Activated naive CD8-positive, alpha-beta T cell treated with anti-CD3 and anti-CD28 coated beads, Interleukin-2, amount 50 U/mL, for 24 hours (primary cell): ENCODE measurements around the gene HNRNPA0.
"Not testable (repeated sequence)": the region's sequence is repeated elsewhere in the genome, so short reads cannot be mapped to it uniquely, and the experiment has no call there.

Source experiments
- ATAC-seq: fragments of 150-1000 bp; cut with Tn5 transposase; one replicate; pipeline ENCODE4 v1.10.0; 2021
- DNase-seq: peaks from one replicate; pipeline ENCODE4 v3.0.0; 2021
- H3K27ac Mint-ChIP-seq: one replicate; pipeline ENCODE4 v1.8.0; 2021; ENCODE audit warnings: mild to moderate bottlenecking, mixed read lengths
- H3K27me3 Mint-ChIP-seq: one replicate; pipeline ENCODE4 v1.8.0; 2021; ENCODE audit warnings: mixed read lengths
- H3K36me3 Mint-ChIP-seq: one replicate; pipeline ENCODE4 v1.8.0; 2021; ENCODE audit warnings: low read depth, mixed read lengths
- H3K4me1 Mint-ChIP-seq: one replicate; pipeline ENCODE4 v1.8.0; 2021; ENCODE audit warnings: mixed read lengths
- H3K4me3 Mint-ChIP-seq: one replicate; pipeline ENCODE4 v1.8.0; 2021; ENCODE audit warnings: mild to moderate bottlenecking, moderate library complexity, mixed read lengths
- H3K9me3 Mint-ChIP-seq: one replicate; pipeline ENCODE4 v1.8.0; 2021; ENCODE audit warnings: mixed read lengths

HNRNPA0 gene

DNA sequence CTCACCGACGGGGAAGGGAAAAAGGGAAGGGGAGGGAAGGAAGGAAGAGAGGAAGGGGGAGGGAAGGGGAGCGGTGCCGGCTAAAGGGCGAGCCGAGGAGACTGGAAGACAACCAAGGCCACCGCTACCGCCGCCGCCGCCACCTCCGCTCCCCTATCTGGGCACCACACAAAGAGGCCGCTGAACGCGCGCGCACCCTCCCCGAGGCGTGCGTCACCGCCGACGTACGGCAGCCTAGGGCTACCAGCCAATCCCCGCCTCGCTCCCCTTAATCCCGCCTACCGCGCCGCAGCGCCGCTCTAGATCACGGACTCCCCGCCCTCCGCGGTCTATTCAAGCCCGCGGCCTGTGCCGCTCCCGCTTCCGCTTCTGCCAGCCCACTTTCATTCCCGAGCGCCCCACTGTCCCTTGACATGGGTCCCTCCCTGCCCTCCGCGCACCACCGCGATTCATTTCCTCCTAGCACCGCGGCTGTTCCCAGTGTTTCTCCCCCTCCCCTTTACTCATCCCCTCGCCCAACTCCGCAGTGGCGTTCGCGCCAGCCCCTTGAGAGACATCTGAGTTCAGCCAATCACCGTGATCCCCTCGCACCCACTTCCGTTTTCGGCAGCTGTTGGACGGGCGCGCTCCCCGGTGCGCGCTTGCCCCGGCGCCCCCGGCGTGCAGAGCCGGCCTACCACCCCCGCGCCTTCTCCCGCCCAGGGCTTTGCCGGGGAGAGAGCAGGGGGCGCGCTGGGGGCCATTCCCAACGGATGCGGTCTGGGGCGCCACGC lies at the start of gene HNRNPA0:
Gene HNRNPA0, minus strand, starts transcription at position 176 of the 773 bp plus-strand sequence. CDS start 297 bp downstream, outside the sequence.
- Mint-ChIP-seq H3K27me3 (no peaks in the 10 kb centered on the region), H3K4me3 (peak within 1 kb of the TSS; percentile 89), H3K27ac (peak within 1 kb of the TSS; percentile 99), H3K36me3 (peaks cover 37% of the 10 kb centered on the region), H3K9me3 (no peaks in the 10 kb centered on the region), H3K4me1 (peaks cover 33% of the 10 kb centered on the region)
- DNase-seq (peak; percentile 97), ATAC-seq (peak; percentile 91)

DNA sequence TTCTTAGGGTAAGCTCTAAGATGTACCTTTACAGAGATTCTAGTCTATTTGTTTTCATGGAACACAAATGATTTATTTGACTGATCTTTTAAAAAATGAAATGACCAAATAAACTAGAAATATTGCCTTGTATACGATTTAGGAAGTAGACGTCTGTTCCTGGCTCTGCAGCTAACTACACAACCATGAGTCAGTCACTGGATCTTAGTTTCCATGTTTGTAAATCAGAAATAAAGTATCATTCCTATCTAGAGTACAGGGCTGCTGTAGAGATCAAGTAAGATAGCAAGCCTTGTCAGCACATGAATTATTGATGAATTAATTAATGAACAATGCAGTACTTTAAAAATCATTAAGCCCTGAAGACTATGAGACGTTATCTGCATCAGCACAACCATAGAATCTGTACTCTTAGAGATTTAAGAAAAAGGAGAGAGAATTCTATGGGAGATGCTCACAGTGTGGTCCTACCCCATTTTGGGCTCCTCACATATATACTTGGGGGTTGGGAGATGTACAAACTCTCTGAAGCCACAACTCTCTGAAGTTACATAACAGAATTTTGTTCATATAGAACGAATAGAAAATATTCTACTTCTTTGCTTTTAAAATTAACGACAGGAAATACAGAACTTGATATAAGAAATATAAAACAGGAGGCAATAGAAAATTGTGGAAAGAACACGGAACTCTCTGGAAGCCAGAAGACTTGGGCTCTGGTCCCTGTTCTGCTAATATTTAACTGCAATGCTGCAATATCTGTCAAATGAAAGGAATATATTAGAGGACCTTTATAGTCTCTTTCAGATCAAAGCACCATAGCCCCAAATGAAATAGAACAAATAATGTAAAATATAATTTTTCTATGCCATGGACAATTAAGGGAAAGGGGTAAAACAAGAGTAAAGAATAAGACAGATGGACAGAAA lies 48.4 kb upstream of the HNRNPA0 start:
- Mint-ChIP-seq H3K27ac (no peak overlapping the region), H3K4me3 (no peak overlapping the region), H3K27me3 (no peaks in the 10 kb centered on the region), H3K36me3 (no peaks in the 10 kb centered on the region), H3K9me3 (no peaks in the 10 kb centered on the region), H3K4me1 (no peaks in the 10 kb centered on the region)
- no peak for DNase-seq
- ATAC-seq = no peak

DNA sequence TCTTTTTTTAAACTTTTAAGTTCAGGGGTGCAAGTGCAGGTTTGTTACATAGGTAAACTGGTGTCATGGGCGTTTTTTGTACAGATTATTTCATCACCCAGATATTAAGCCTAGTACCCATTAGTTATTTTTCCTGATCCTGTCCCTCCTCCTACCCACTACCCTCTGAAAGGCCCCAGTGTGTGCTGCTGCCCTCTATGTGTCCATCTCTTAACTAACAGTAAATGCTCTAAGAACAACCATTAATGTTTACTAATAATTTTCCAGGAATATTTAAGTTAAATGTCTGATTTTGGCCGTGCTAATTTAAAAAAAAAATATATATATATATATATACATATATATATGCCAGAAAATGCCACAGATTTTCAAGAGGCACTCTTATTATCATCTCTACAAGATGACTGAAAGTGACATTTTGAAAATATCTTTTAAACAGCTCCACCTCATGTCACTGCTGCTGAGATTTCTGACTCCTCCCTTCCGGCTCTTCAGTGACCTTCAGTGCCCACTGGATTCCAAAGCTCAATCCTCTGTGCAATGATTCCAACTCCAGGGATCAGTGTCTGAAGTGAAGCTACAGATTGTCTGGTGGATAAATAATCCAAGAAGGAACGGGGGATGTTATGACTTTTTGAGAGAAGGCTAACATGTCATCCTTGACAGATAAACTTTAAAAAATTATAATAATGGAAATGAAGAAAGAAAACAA lies 46.7 kb upstream of the HNRNPA0 start:
- Mint-ChIP-seq H3K4me3 (no peak overlapping the region), H3K9me3 (no peaks in the 10 kb centered on the region), H3K4me1 (no peaks in the 10 kb centered on the region), H3K36me3 (no peaks in the 10 kb centered on the region), H3K27ac (no peak overlapping the region), H3K27me3 (no peaks in the 10 kb centered on the region)
- no peak for DNase-seq
- no peak for ATAC-seq

DNA sequence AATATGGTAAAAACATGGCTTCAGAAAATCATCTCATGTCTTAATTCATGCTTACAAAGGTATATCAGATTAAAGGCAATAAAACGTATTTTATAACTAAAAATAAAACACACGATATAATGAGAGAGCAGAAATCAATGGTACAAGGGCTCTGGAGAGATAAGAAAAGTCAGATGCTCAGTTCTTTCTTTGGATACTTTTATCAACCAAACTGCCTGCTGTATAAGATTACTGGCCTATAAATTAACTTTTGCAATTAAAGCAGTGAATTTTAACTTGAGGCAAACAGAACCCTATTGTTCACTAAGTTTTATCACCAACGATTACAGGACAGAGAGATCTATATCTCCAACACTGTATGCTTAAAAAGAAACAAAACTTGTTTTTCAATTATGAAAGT lies 42.1 kb upstream of the HNRNPA0 start:
- no peaks in the 10 kb centered on the region for H3K9me3 Mint-ChIP-seq
- DNase-seq (no peak), ATAC-seq (no peak)
- H3K4me3 Mint-ChIP-seq = no peak overlapping the region
- no peak overlapping the region for H3K27ac Mint-ChIP-seq
- H3K4me1 Mint-ChIP-seq = no peaks in the 10 kb centered on the region
- H3K36me3 Mint-ChIP-seq = no peaks in the 10 kb centered on the region
- H3K27me3 Mint-ChIP-seq = no peaks in the 10 kb centered on the region

DNA sequence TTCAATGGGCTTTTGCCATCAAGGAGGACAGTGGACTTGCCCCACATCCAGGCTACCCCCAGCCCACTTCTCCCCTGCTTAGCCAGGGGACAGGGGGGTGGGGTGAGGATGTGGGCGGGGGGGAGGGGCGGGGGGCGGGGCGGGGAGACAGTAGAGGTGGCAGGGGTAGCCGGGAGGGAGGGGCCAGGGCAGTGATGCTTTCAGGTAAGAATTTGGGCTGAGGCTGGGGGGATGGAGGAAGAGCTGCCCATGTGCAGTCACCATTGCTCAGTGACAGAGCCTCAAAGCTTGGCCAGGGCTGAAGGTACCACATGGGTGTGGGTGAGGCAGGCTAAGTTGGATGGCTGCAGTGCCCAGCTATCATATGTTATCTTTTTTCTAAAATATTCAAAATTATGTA lies 40.7 kb upstream of the HNRNPA0 start:
- no peaks in the 10 kb centered on the region for H3K36me3 Mint-ChIP-seq
- no peak overlapping the region for H3K4me3 Mint-ChIP-seq
- H3K27me3 Mint-ChIP-seq = no peaks in the 10 kb centered on the region
- no peak overlapping the region for H3K27ac Mint-ChIP-seq
- no peak for ATAC-seq
- DNase-seq = no peak
- no peaks in the 10 kb centered on the region for H3K9me3 Mint-ChIP-seq
- H3K4me1 Mint-ChIP-seq = no peaks in the 10 kb centered on the region

DNA sequence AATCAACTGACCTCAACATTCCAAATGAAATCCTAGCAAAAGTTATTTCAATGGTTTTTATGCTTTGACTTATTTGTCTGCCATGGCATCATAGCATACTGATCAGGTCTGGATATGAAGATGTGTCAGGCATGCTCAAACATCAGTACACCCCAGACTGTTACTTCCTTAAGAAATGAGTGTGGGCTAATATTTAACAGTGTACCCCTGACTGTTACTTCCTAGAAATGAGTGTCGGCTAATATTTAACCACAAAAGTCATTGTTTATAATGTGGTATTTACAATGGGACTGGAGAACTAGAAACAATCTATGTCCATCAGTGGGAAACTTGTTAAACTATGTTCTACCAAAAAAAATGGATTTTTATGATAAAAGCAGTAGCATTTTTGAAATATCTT lies 38.1 kb upstream of the HNRNPA0 start:
- peaks cover 2% of the 10 kb centered on the region for H3K36me3 Mint-ChIP-seq
- H3K4me1 Mint-ChIP-seq = peaks cover 1% of the 10 kb centered on the region
- DNase-seq (no peak), ATAC-seq (no peak)
- no peaks in the 10 kb centered on the region for H3K27me3 Mint-ChIP-seq
- no peak overlapping the region for H3K4me3 Mint-ChIP-seq
- H3K27ac Mint-ChIP-seq = no peak overlapping the region
- no peaks in the 10 kb centered on the region for H3K9me3 Mint-ChIP-seq

DNA sequence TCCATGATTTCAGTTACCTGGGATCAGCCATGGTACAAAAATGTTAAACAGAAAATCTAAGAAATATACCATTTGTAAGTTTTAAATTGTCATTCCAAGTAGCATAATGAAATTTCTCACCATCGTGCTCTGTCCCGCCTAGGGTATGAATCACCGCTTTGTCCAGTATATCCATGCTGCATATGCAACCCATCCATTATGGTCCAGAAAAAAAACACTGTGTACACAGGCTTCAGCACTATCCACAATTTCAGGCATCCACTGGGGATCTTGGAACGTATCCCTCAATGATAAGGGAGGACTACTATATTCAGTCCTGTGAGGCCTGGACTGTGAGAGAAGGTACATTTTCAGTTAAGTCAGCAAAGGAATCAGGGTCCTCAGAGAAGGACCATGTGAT lies 37.6 kb upstream of the HNRNPA0 start:
- Mint-ChIP-seq H3K4me1 (peaks cover 2% of the 10 kb centered on the region), H3K9me3 (no peaks in the 10 kb centered on the region), H3K4me3 (no peak overlapping the region), H3K36me3 (peaks cover 2% of the 10 kb centered on the region), H3K27me3 (no peaks in the 10 kb centered on the region), H3K27ac (no peak overlapping the region)
- no peak for DNase-seq
- ATAC-seq = no peak

DNA sequence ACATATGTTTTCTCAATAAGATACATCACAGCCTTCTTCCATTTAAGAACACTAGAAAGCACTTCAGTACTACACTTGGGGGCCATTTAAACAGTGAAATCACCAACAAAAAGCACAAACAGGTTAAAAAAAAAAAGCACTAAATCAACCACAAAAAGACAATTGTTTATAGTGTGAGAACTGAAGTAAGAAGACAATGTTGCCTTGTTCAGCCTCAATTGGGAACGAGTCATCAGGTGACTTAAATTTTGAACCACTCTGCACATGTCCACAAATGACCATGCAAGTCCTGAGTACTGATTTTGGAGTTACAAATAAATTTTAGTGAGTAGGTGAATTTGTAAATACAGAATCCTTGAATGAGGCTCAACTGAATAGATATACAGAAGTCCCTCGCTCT lies 37.2 kb upstream of the HNRNPA0 start:
- Mint-ChIP-seq H3K27me3 (peaks cover 2% of the 10 kb centered on the region), H3K4me3 (no peak overlapping the region), H3K9me3 (no peaks in the 10 kb centered on the region), H3K36me3 (peaks cover 2% of the 10 kb centered on the region), H3K27ac (no peak overlapping the region), H3K4me1 (peaks cover 4% of the 10 kb centered on the region)
- ATAC-seq (no peak), DNase-seq (no peak)

DNA sequence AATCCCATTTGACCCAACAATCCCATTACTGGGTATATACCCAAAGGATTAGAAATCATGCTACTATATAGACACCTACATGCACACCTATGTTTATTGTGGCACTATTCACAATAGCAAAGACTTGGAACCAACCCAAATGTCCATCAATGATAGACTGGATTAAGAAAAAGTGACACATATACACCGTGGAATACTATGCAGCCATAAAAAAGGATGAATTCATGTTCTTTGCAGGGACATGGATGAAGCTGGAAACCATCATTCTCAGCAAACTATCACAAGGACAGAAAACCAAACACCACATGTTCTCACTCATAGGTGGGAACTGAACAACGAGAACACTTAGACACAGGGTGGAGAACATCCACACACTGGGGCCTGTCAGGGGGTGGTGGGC lies 34.4 kb upstream of the HNRNPA0 start:
- H3K27ac Mint-ChIP-seq, H3K9me3 Mint-ChIP-seq, ATAC-seq, DNase-seq, H3K4me3 Mint-ChIP-seq, H3K36me3 Mint-ChIP-seq, H3K4me1 Mint-ChIP-seq, H3K27me3 Mint-ChIP-seq: not testable (repeated sequence)

DNA sequence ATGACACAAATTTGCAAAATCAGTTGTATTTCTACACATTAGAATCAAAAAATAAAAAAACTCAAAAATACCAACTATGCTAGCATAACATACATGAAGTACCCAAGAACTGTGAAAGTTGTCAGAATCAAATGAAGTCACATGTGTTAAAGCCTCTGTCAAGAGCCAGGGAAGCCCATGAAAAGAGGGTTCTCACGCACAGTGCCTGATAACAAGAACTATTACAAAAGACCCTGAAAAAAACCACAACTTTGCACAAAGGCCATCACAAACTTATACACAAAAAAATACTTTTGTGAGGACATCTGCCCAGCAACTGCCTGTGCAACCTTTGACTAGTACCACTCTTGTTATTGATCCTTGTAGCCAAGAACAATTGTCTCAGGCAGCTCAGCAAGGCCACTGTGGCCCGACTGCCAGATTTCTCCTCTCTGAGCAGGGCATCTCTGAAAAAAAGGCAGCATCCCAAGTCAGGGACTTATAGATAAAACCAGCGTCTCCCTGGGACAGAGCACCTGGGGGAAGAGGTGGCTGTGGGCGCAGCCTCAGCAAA lies 28.9 kb upstream of the HNRNPA0 start:
- no peaks in the 10 kb centered on the region for H3K36me3 Mint-ChIP-seq
- ATAC-seq = no peak
- H3K27ac Mint-ChIP-seq = no peak overlapping the region
- peaks cover 2% of the 10 kb centered on the region for H3K27me3 Mint-ChIP-seq
- no peak overlapping the region for H3K4me3 Mint-ChIP-seq
- peaks cover 4% of the 10 kb centered on the region for H3K4me1 Mint-ChIP-seq
- H3K9me3 Mint-ChIP-seq = no peaks in the 10 kb centered on the region
- DNase-seq = no peak

DNA sequence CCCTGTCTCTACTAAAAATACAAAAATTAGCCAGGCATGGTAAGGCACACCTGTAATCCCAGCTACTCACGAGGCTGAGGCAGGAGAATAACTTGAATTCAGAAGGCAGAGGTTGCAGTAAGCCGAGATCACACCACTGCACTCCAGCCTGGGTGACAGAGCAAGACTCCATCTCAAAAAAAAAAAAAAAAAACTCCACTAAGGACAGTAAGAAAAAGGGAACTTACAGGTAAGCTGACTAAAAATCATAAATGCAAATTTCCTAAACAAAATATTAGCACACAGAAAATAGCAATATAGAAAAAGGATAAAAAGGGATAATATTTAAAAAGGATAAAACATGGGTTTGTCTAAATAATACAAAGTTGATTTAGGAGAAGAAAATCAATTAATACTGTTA lies 27.9 kb upstream of the HNRNPA0 start:
- Mint-ChIP-seq H3K36me3 (no peaks in the 10 kb centered on the region), H3K27me3 (peaks cover 2% of the 10 kb centered on the region), H3K4me1 (peaks cover 3% of the 10 kb centered on the region), H3K4me3 (no peak overlapping the region), H3K9me3 (no peaks in the 10 kb centered on the region), H3K27ac (no peak overlapping the region)
- DNase-seq = no peak
- ATAC-seq = no peak

DNA sequence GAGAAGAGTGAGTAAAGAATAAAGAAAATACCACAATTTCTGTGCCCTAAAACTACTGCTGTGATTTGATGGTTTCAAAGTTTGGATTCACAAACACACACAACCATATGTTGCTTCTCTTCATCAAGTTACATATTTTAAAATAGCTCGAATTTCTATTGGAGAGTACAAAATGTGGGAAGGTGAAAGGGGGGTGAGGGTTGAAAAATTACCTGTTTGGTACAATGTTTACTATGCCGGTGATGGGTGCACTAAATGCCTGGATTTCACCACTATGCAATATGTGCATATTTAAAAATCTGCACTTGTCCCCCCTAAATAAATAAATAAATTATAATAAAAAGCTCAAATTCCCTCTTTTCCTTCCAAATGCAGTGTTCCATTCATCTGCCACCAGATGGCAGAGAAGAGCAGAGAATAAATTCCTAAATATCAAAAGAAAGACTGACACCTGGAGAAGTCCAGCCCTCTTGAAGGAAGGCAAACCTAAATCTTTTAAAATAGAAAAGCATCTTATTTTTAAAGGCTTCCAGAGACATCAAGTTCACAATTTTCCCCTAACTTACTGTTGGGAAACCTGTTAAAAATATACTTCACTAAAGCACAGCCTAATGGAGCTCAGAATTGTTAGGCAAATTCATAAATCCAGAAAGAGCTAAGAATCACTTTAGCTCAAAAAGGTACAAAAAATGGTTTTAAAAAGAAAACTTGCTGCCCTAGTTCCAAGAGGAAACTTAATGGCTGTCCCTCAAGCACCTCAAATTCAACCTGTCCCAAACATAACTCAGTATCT lies 24.8 kb upstream of the HNRNPA0 start:
- H3K4me3 Mint-ChIP-seq = no peak overlapping the region
- H3K9me3 Mint-ChIP-seq = no peaks in the 10 kb centered on the region
- no peak overlapping the region for H3K27ac Mint-ChIP-seq
- no peaks in the 10 kb centered on the region for H3K4me1 Mint-ChIP-seq
- H3K27me3 Mint-ChIP-seq = no peaks in the 10 kb centered on the region
- ATAC-seq = no peak
- no peak for DNase-seq
- no peaks in the 10 kb centered on the region for H3K36me3 Mint-ChIP-seq

DNA sequence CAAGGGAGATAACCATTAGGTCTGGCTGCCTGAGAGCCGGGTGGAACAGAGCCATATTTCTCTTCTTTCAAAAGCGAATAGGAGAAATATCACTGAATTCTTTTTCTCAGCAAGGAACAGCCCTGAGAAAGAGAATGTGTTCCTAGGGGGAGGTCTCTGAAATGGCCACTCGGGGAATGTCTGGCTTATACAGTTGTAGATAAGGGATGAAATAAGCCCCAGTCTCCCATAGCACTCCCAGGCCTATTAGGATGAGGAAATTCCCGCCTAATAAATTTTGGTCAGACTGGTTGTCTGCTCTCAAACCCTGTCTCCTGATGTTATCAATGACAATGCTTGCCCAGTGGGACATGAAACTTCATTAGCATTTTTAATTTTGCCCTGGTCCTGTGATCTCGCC lies 13.8 kb upstream of the HNRNPA0 start:
- H3K4me3 Mint-ChIP-seq, H3K27me3 Mint-ChIP-seq, DNase-seq, H3K4me1 Mint-ChIP-seq, ATAC-seq, H3K27ac Mint-ChIP-seq: not testable (repeated sequence)
- Mint-ChIP-seq H3K36me3 (peaks cover 21% of the 10 kb centered on the region), H3K9me3 (peaks cover 26% of the 10 kb centered on the region)

DNA sequence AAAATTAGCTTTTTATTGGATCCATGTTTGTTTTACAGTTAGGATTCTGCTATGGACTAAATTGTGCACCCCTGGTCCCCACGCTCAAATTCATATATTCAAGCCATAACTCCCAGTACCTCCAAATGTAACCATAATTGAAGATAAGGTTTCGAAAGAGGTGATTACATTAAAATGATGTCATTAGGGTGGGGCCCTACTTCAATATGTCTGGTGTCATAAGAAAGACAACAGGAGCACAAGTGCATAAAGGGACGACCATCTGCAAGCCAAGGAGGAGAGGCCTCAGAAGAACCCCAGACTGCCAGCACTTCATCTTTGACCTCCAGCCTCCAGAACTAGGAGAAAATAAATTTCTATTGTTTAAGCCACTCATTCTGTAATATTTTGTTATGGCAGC lies 7.4 kb upstream of the HNRNPA0 start:
- Mint-ChIP-seq H3K9me3 (no peaks in the 10 kb centered on the region), H3K4me1 (no peaks in the 10 kb centered on the region), H3K27me3 (no peaks in the 10 kb centered on the region), H3K27ac (no peak overlapping the region), H3K36me3 (no peaks in the 10 kb centered on the region), H3K4me3 (no peak overlapping the region)
- ATAC-seq (no peak), DNase-seq (no peak)
